OCI-LY7 (cell line): ENCODE measurements around the gene VEGFA. TPM values are rescaled to one million over a fixed set of nuclear protein-coding genes. Genes with fewer than 3 reads are reported as not detected.

Experiments
- BruUV-seq: library from RNA; stranded (reverse); fragments of 400-500 nt; replicated peaks from 2 replicates; lab custom pipeline; 2021; lab: Mats Ljungman, UMichigan
- CTCF ChIA-PET: fragments of 300-600 bp; sonication (Branson Sonifier 250); formaldehyde crosslinking; loops from one replicate; lab custom pipeline; 2022; ENCODE audit warnings: antibody characterized with exemption; ENCODE audit not compliant: unreplicated experiment; lab: Charles Lee
- POLR2A ChIA-PET: fragments of 300-600 bp; sonication (Branson Sonifier 250); formaldehyde crosslinking; loops from one replicate; lab custom pipeline; 2022; ENCODE audit warnings: antibody characterized with exemption; lab: Charles Lee
- DNase-seq: peaks from one replicate; pipeline ENCODE4 v3.0.0-alpha.2; 2015; ENCODE audit warnings: low spot score
- H2AFZ ChIP-seq: fragments of 200-600 bp; sonication (generic), shearing (Covaris generic); 2 replicates; pipeline ENCODE4 v1.6.1; 2014; ENCODE audit warnings: mild to moderate bottlenecking, antibody characterized with exemption, low read length, moderate library complexity
- H3K27ac ChIP-seq: fragments of 200-600 bp; sonication (generic); 2 replicates; pipeline ENCODE4 v1.5.1; 2014; ENCODE audit warnings: mixed run types, low read depth, mild to moderate bottlenecking, moderate library complexity, low read length, inconsistent platforms; ENCODE audit not compliant: poor library complexity, severe bottlenecking
- H3K36me3 ChIP-seq: fragments of 200-600 bp; sonication (generic); 2 replicates; pipeline ENCODE4 v1.6.1; 2014; ENCODE audit warnings: mild to moderate bottlenecking, antibody characterized with exemption, low read length, moderate library complexity, mixed read lengths; ENCODE audit not compliant: insufficient read depth
- H3K4me1 ChIP-seq: fragments of 200-600 bp; sonication (generic); 2 replicates; pipeline ENCODE4 v1.5.1; 2014; ENCODE audit warnings: mild to moderate bottlenecking, low read length; ENCODE audit not compliant: insufficient read depth, poor library complexity, severe bottlenecking
- H3K4me2 ChIP-seq: fragments of 200-600 bp; sonication (generic); 2 replicates; pipeline ENCODE4 v1.6.1; 2014; ENCODE audit warnings: mild to moderate bottlenecking, low read length
- H3K4me3 ChIP-seq: fragments of 200-600 bp; sonication (generic); 2 replicates; pipeline ENCODE4 v1.5.1; 2014; ENCODE audit warnings: mild to moderate bottlenecking, low read depth, low read length; ENCODE audit not compliant: poor library complexity, severe bottlenecking
- H3K79me2 ChIP-seq: fragments of 200-600 bp; sonication (generic); 2 replicates; pipeline ENCODE4 v1.6.1; 2016; ENCODE audit warnings: low read depth, mild to moderate bottlenecking, low read length, moderate library complexity, mixed read lengths; ENCODE audit not compliant: insufficient read depth
- H3K9me2 ChIP-seq: fragments of 200-600 bp; sonication (generic); 2 replicates; pipeline ENCODE4 v1.6.1; 2016; ENCODE audit warnings: mild to moderate bottlenecking, low read length, mixed read lengths; ENCODE audit not compliant: insufficient read depth
- H3K9me3 ChIP-seq: fragments of 200-600 bp; sonication (generic); 2 replicates; pipeline ENCODE4 v1.6.1; 2014; ENCODE audit warnings: mild to moderate bottlenecking, mixed run types, low read length, mixed read lengths
- H4K20me1 ChIP-seq: fragments of 200-600 bp; sonication (generic); 2 replicates; pipeline ENCODE4 v1.6.1; 2014; ENCODE audit warnings: mild to moderate bottlenecking, antibody characterized with exemption, low read length, moderate library complexity, mixed read lengths; ENCODE audit not compliant: insufficient read depth
- EZH2phosphoT487 ChIP-seq: fragments of 200-600 bp; sonication (generic); IDR thresholded peaks from 2 replicates; pipeline ENCODE4 v1.6.1; 2018; ENCODE audit warnings: low read depth, borderline replicate concordance, mild to moderate bottlenecking, mixed run types, antibody characterized with exemption, low read length, moderate library complexity, mixed read lengths
- intact Hi-C: fragments of 100-400 bp; cut with micrococcal nuclease; formaldehyde crosslinking; loops from one replicate; pipeline ENCODE4 v1.10.0; 2022; ENCODE audit not compliant: unreplicated experiment
- total RNA-seq, 2 experiments: library from RNA; depleted of rRNA in 1 of 2; stranded (reverse); fragments of >200 nt in 1 of 2; shearing (Covaris generic) in 1 of 2; gene quantifications; 2 replicates each; pipeline ENCODE4 v1.2.3, GENCODE V29; 2014 to 2022
- TF ChIP-seq, protein P1 (sequence below): fragments of 200-600 bp; sonication (generic); conservative IDR thresholded peaks from 2 replicates; pipeline ENCODE4 v1.5.1; 2014; ENCODE audit warnings: mild to moderate bottlenecking, antibody characterized with exemption, low read length, moderate library complexity, mixed read lengths

The VEGFA gene
- total RNA-seq, 2 experiments from 2014 or later: 59.7 to 88.5 TPM

DNA sequence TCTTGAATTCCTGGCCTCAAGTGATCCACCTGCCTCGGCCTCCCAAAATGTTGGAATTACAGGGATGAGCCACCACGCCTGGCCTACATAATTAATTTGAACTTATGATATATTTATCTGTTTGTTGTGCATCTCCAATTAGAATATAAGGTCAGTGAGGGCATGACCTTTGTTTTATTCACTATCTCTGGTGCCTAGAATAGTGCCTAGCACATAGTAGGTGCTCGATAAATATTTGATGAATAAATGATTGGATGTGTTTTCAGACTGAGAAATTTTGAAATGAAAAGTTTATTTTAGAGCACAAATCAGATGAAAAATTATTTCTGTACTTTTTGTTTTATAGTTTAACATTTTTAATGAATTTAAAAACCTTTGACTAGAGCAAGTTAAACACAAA lies 19.4 kb upstream of the VEGFA start:
- Histone ChIP-seq H4K20me1 (no peaks in the 10 kb centered on the region), H3K4me3 (no peak overlapping the region), H3K9me2 (no peaks in the 10 kb centered on the region), H3K9me3 (no peaks in the 10 kb centered on the region), H3K4me2 (no peak overlapping the region), H3K79me2 (no peaks in the 10 kb centered on the region), H3K4me1 (peaks cover 12% of the 10 kb centered on the region), H3K27ac (no peak overlapping the region), H2AFZ (no peak overlapping the region), H3K36me3 (no peaks in the 10 kb centered on the region)
- BruUV-seq: no TSS peak
- CTCF ChIA-PET: no interaction called here
- intact Hi-C loops: no loop called here
- DNase-seq: no peak
- POLR2A ChIA-PET: no interaction called here
- no peak for TF ChIP-seq EZH2phosphoT487
- TF ChIP-seq, protein P1, sequence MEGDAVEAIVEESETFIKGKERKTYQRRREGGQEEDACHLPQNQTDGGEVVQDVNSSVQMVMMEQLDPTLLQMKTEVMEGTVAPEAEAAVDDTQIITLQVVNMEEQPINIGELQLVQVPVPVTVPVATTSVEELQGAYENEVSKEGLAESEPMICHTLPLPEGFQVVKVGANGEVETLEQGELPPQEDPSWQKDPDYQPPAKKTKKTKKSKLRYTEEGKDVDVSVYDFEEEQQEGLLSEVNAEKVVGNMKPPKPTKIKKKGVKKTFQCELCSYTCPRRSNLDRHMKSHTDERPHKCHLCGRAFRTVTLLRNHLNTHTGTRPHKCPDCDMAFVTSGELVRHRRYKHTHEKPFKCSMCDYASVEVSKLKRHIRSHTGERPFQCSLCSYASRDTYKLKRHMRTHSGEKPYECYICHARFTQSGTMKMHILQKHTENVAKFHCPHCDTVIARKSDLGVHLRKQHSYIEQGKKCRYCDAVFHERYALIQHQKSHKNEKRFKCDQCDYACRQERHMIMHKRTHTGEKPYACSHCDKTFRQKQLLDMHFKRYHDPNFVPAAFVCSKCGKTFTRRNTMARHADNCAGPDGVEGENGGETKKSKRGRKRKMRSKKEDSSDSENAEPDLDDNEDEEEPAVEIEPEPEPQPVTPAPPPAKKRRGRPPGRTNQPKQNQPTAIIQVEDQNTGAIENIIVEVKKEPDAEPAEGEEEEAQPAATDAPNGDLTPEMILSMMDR: no peak

DNA sequence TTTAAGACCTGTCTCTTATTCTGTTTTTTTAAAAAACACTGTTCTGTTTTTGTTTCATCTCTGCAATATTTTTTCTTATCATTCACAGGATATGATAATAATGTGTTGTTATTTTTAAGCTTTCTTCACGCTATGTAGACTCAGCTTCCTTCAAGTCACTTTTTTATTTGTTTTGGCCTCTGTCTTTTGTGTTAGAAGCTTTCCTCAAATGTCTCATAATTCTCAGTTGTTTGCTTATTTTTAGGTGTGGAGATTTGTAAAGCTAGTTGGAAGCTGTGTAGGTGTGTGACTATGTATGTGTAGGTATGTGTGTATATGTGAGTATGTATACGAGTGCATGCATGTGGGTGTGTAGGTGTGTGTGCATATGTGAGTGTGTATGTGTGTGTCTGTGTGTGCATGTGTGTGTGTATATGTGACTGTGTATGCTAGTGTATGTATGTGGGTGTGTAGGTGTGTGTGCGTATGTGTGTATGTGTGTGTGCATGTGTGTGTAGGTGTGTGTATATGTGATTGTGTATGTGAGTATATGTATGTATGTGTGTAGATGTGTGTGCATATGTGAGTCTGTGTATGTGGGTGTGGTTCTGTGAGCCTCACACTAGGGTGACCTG lies 16.3 kb upstream of the VEGFA start:
- no peak overlapping the region for H2AFZ ChIP-seq
- TF ChIP-seq, protein P1: no peak
- TF ChIP-seq EZH2phosphoT487: no peak

GRCh38 chr6:43757966-43758616 lies 11.9 kb upstream of the VEGFA start:
- no peak for DNase-seq
- Histone ChIP-seq H3K9me2 (no peaks in the 10 kb centered on the region), H2AFZ (no peak overlapping the region), H3K4me3 (no peak overlapping the region), H3K4me1 (peaks cover 25% of the 10 kb centered on the region), H3K27ac (no peak overlapping the region), H4K20me1 (no peaks in the 10 kb centered on the region), H3K79me2 (no peaks in the 10 kb centered on the region), H3K9me3 (no peaks in the 10 kb centered on the region), H3K36me3 (no peaks in the 10 kb centered on the region), H3K4me2 (no peak overlapping the region)
- TF ChIP-seq, protein P1: no peak
- no peak for TF ChIP-seq EZH2phosphoT487
- CTCF ChIA-PET: interaction anchor here (1.8 to 2.8 kb wide), 2 partner anchors 11 to 90 kb away, joined by 7 to 10 read pairs; no protein-coding TSS in a partner anchor
- intact Hi-C loops: loop anchor here (1.0 kb wide), 2 partner anchors 34 to 91 kb away; no protein-coding TSS in a partner anchor
- POLR2A ChIA-PET: no interaction called here
- BruUV-seq: no TSS peak

More for the DNA sequence above, 16.3 kb upstream of the VEGFA start:
- Histone ChIP-seq H3K36me3 (no peaks in the 10 kb centered on the region), H3K4me2 (peak overlapping the region; percentile 12; the same call in 1 of the 2 replicates), H3K27ac (no peak overlapping the region), H3K4me3 (no peak overlapping the region), H3K79me2 (no peaks in the 10 kb centered on the region), H3K4me1 (peaks cover 27% of the 10 kb centered on the region), H4K20me1 (no peaks in the 10 kb centered on the region), H3K9me2 (no peaks in the 10 kb centered on the region), H3K9me3 (no peaks in the 10 kb centered on the region)
- intact Hi-C loops: no loop called here
- BruUV-seq: no TSS peak
- no peak for DNase-seq
- POLR2A ChIA-PET: interaction anchor here (0.8 to 1.8 kb wide), 7 partner anchors 9 to 48 kb away, joined by 3 to 6 read pairs (median 3); partner anchors contain the start of gene VEGFA
- CTCF ChIA-PET: interaction anchor here (0.7 kb wide), 1 partner anchor 10 kb away, joined by 3 read pairs; no protein-coding TSS in a partner anchor
